GM12878 (cell line): Measurements from ENCODE around the gene ANKRD34A.

Experiments used
- HCFC1 ChIP-seq: fragments of 150-350 bp; IDR thresholded peaks from 2 replicates; pipeline ENCODE4 v1.6.1; 2014; ENCODE audit warnings: low read length
- POLR2A ChIP-seq: IDR thresholded peaks from 2 replicates; pipeline ENCODE4 v1.6.1; 2011; ENCODE audit warnings: low read depth, mild to moderate bottlenecking, low read length
- SP1 ChIP-seq: IDR thresholded peaks from one replicate; pipeline ENCODE4 v1.6.1; 2011; ENCODE audit warnings: low read depth, low read length
- TBL1XR1 ChIP-seq: IDR thresholded peaks from 2 replicates; pipeline ENCODE4 v1.6.1; 2012; ENCODE audit warnings: low read depth, low read length, improper control_type of control experiment
- ZNF24 ChIP-seq: fragments of 450-650 bp; IDR thresholded peaks from 2 replicates; pipeline ENCODE4 v1.6.1; 2017; ENCODE audit warnings: antibody characterized with exemption, mild to moderate bottlenecking
- TF ChIP-seq, protein P1 (sequence below), 3 experiments: IDR thresholded peaks in 2 of 3; conservative IDR thresholded peaks in 1 of 3; 2 replicates each; pipeline ENCODE4 v1.5.1; 2011; ENCODE audit warnings: low read depth in 3 of 3, low read length in 3 of 3, mild to moderate bottlenecking in 3 of 3, control low read depth in 2 of 3, moderate library complexity in 2 of 3, inconsistent platforms in 1 of 3, mixed read lengths in 1 of 3; ENCODE audit not compliant: control insufficient read depth in 2 of 3, insufficient read depth in 1 of 3; ENCODE audit errors: extremely low read depth in 1 of 3
- TF ChIP-seq, protein P2 (sequence below): IDR thresholded peaks from 2 replicates; pipeline ENCODE4 v1.6.1; 2012; ENCODE audit warnings: mild to moderate bottlenecking, low read depth, low read length
- TF ChIP-seq, protein P3 (sequence below): fragments of 450-650 bp; IDR thresholded peaks from 2 replicates; pipeline ENCODE4 v1.6.1; 2016; ENCODE audit warnings: mild to moderate bottlenecking

DNA sequence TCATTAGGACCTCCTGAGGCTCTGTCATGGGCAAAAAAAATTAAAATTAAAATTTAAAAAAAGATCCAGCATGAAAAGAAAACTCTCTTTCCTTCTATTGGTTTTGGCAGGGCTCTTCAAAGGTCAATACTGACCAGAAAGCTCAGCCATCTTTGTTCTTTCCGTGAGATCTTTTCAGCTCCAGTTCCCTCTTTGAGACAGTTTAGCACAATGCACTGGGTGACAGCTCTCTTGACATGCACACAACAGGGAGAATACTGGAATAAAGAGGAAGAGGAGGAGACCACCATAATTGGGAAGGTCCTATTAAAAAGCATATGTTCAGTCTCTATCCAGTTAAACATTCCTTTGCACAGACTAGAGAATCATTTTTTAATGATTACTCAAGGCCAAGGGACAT is 12.8 kb downstream of the ANKRD34A start:
- TF ChIP-seq, protein P1, sequence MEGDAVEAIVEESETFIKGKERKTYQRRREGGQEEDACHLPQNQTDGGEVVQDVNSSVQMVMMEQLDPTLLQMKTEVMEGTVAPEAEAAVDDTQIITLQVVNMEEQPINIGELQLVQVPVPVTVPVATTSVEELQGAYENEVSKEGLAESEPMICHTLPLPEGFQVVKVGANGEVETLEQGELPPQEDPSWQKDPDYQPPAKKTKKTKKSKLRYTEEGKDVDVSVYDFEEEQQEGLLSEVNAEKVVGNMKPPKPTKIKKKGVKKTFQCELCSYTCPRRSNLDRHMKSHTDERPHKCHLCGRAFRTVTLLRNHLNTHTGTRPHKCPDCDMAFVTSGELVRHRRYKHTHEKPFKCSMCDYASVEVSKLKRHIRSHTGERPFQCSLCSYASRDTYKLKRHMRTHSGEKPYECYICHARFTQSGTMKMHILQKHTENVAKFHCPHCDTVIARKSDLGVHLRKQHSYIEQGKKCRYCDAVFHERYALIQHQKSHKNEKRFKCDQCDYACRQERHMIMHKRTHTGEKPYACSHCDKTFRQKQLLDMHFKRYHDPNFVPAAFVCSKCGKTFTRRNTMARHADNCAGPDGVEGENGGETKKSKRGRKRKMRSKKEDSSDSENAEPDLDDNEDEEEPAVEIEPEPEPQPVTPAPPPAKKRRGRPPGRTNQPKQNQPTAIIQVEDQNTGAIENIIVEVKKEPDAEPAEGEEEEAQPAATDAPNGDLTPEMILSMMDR (IDR thresholded peaks at IDR 0.05 in 2 of 3, conservative IDR thresholded peaks at IDR 0.05 in 1 of 3; ENCODE audit: control insufficient read depth in 2 of 3, extremely low read depth in 1 of 3, insufficient read depth in 1 of 3, low read depth in 3 of 3, low read length in 3 of 3), result no peak
- no peak for TF ChIP-seq POLR2A
- no peak for TF ChIP-seq SP1
- no peak for TF ChIP-seq TBL1XR1
- TF ChIP-seq, protein P2, sequence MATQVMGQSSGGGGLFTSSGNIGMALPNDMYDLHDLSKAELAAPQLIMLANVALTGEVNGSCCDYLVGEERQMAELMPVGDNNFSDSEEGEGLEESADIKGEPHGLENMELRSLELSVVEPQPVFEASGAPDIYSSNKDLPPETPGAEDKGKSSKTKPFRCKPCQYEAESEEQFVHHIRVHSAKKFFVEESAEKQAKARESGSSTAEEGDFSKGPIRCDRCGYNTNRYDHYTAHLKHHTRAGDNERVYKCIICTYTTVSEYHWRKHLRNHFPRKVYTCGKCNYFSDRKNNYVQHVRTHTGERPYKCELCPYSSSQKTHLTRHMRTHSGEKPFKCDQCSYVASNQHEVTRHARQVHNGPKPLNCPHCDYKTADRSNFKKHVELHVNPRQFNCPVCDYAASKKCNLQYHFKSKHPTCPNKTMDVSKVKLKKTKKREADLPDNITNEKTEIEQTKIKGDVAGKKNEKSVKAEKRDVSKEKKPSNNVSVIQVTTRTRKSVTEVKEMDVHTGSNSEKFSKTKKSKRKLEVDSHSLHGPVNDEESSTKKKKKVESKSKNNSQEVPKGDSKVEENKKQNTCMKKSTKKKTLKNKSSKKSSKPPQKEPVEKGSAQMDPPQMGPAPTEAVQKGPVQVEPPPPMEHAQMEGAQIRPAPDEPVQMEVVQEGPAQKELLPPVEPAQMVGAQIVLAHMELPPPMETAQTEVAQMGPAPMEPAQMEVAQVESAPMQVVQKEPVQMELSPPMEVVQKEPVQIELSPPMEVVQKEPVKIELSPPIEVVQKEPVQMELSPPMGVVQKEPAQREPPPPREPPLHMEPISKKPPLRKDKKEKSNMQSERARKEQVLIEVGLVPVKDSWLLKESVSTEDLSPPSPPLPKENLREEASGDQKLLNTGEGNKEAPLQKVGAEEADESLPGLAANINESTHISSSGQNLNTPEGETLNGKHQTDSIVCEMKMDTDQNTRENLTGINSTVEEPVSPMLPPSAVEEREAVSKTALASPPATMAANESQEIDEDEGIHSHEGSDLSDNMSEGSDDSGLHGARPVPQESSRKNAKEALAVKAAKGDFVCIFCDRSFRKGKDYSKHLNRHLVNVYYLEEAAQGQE, result no peak
- TF ChIP-seq, protein P3, sequence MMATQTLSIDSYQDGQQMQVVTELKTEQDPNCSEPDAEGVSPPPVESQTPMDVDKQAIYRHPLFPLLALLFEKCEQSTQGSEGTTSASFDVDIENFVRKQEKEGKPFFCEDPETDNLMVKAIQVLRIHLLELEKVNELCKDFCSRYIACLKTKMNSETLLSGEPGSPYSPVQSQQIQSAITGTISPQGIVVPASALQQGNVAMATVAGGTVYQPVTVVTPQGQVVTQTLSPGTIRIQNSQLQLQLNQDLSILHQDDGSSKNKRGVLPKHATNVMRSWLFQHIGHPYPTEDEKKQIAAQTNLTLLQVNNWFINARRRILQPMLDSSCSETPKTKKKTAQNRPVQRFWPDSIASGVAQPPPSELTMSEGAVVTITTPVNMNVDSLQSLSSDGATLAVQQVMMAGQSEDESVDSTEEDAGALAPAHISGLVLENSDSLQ, result no peak
- TF ChIP-seq HCFC1, result no peak
- no peak for TF ChIP-seq ZNF24
